ENCODE results near the gene TANC1.

Gene TANC1

GRCh38 chr2:159065891-159066290 lies 97.5 kb downstream of the TANC1 start:
- DNase-seq: no peak

GRCh38 chr2:159066541-159067156 lies 98.2 kb downstream of the TANC1 start:
- DNase-seq: no peak

DNA sequence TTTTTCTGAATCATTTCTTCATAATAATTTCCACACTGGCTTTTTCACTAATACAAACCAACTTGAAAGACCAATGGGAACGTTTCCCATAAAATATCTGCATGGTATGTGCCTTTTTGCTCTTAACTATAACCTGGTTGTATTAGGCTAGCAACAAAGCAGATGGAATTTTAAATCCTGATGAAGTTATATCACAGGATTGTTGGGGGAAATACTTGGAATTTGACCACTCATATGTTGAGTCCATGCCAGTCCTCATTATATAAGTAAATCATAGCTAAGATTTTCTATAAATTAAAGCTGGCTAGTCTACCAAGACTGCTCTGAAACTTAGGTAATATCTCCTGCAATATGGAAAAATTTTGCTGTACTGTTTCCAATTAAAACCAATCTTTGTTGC lies 99.5 kb downstream of the TANC1 start:
- no peak for DNase-seq

DNA sequence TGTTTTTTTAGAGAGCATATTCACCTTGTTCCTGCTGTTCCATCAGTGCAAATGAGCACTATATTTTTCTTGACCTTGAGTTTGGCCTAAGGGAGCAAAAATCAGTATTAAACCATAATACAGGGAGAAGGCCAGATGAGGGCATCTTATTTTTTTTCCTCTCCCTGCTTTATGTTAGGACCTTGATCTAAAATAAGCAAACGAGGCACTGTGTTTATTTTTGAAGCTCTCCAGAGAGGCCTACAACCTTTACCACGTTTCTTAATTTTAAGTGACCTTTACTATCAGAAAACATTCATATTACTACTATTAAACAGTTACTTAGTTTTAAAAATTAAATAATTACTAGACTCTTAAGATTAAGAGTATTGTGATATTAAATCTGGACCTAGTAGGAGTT lies 100.8 kb downstream of the TANC1 start:
- DNase-seq: no peak

- DNase-seq: no peak
These were observed 101.8 kb downstream of the TANC1 start for GRCh38 chr2:159070235-159070634.

- no peak for DNase-seq
These were observed 102.9 kb downstream of the TANC1 start for GRCh38 chr2:159071190-159071915.

DNA sequence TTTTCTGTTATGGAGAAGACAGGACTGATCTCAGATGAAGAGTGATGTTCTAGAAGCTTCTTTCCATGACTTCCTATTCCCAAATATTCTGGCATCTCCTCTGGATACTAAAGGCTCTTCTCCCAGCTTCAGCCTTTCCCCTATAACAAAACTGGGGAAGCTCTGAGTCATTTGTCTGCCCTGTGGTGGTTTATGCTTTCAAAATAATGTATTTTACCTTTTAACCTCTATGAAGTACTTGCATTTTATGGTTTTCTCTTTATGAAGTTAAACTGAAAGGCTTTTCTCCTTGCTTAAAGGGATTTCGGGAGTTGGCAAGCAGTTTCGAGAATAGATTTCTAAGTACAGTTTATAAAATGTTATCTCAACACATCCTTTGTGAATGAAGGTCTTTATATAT lies 104.4 kb downstream of the TANC1 start:
- DNase-seq: no peak

DNA sequence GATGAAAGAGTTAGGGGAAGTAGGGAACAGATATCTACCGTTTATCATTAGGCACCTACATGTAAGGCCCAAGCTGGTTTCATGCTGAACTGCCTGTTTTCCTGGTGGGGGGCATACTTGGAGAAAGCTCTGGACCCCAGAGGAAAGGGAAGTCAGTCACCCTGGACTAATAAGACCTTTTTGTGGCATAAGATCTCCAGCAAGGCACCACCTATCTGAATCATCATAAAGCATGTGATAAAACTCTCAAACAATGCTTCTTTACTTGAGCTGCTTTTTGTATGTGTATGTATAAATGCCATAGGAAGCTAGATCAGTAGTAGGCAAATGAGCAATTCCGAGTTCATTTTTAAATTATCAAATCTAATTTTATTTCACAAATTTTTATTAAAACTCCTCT lies 104.8 kb downstream of the TANC1 start:
- no peak for DNase-seq

DNA sequence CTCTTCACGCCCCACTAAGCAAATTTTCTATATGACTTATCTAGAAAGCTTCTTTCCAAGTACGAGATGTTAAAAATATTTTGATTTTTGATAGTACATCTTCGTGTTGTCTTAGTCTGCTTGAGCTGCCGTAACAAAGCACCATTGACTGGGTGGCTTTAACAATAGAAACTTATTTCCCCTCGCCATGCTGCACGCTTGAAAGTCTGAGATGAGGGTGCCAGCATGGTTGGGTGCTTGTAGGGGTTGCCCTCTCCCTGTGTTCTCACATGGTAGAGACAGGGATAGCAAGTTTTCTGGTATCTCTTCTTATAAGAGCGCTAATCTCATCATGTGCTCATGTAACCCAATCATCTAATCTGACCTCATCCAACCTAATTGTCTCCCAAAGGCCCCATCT lies 106.2 kb downstream of the TANC1 start:
- DNase-seq: no peak

DNA sequence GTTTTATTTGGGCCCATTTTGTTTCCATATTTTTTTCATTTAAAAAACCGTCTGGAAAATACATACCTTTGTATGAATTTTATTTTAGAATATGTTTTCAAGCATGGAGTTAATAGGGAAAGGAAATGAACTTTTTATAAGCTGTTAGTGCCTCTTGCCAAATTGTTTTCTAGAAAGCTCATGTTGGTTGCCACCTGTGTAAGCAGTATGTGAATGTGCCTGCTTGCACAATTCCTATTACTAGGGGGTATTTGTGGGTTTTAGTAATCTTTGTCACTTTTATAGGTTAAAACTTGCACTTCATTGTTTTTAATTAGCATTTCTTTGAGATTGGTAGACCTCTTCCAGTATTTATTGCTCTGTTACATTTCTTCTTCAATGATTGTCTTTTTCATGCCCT lies 107.3 kb downstream of the TANC1 start:
- DNase-seq: no peak

GRCh38 chr2:159076241-159076640 lies 107.8 kb downstream of the TANC1 start:
- no peak for DNase-seq

- no peak for DNase-seq
These were observed 109.4 kb downstream of the TANC1 start for GRCh38 chr2:159077869-159078268.

DNA sequence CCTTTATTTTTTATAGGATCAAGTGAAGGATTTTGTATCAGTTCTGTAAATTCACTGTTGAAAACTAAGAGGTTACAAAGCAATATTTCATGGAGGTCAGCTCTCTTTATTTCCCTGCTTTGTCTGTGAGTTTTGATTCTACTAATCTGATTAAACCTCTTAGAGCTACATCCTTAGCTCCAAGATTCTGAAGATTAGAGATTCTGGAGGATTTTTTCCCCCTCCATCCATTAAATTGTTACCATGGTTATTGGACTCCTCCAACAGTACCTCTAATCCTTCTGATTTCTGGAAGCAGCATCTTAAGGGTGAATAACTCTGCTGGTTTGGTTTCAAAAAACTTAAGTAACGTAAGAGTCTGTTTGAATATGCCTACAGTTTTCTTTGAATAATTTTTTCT lies 110.0 kb downstream of the TANC1 start:
- DNase-seq: no peak

DNA sequence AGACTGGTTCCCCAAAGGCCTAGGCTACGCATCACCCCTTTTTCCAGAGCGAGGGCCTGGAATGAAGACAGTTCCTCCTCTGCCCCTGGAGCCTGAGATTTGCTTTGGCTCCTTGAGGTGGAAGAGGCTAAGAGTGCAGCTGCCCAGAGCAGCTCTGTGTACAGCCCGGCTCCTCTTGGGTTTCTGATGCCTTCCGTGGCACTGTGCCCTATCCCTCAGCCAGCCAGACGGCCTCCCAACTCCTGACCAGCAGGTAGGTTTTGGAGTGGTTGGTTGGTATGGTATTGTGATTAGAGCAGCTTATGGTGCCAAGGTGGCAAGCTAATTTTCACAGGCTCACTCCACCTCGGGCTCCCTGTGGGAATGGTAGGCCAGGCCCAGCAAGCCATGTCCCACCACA lies 112.2 kb downstream of the TANC1 start:
- no peak for DNase-seq

DNA sequence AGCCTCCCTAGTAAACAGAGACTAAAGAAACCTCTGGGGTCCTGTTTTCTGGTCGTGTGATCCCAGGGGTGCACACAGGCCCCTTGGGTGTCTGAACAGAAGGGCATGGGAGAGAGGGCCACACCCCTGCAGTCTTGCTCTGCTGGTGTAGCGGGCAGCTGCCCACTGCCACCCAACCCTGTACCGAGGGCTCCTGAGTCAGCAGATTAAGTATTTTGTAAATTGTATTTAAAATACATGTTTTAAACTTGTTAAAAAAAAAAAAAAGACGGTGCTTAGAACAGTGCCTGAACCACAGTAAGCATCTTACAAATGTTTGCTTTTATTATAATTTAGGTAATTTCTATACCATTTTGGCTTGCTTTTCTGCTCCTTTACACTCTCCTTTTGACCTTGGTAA lies 113.7 kb downstream of the TANC1 start:
- no peak for DNase-seq

DNA sequence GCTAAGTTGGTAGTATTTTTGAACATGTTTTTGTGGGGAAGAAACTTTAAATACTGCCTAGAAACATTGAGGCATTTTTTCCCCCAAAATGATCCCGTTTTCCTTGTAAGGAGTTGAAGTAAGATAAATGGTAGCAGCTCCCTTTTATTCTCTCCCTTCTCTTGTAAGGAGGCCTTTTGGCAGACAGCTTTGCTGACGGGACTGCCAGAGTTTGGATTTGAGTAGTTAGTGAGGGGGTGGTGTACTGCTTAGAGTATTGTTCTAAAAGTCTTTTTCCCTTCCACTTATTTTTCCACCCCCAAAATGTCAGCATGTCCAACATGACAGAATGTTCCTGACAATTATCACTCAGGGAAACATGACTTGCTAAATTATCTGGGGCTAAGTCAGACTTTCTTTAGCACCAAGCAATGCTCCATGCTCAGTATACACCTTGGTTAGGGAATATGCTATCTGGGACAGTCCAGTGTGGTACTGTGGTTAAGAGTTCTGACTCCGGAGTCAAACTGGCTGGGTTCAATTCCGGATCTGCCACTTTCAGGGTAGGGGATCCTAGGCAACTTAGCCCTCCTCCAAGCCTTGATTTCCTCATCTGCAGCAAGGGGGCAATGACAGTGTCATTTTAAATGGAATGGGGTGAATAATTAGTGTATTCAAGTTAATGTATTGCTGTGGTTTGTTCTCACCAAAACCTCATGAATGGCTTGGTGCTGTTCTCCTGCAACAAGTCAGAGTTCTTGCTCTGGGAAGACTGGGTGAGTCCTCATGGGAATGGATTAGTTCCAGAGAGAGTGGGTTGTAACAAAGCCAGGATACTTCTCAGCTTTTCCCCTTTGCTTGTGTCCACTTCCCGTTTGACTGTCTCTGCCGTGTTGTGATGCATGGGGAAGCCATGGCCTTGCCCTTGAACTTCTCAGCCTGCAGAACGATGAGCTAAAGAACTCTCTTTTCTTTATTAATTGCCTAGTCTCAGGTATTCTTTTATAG lies 116.2 kb downstream of the TANC1 start:
- no peak for DNase-seq

GRCh38 chr2:159086342-159086741 lies 117.9 kb downstream of the TANC1 start:
- no peak for DNase-seq

GRCh38 chr2:159086826-159087225 lies 118.4 kb downstream of the TANC1 start:
- no peak for DNase-seq

DNA sequence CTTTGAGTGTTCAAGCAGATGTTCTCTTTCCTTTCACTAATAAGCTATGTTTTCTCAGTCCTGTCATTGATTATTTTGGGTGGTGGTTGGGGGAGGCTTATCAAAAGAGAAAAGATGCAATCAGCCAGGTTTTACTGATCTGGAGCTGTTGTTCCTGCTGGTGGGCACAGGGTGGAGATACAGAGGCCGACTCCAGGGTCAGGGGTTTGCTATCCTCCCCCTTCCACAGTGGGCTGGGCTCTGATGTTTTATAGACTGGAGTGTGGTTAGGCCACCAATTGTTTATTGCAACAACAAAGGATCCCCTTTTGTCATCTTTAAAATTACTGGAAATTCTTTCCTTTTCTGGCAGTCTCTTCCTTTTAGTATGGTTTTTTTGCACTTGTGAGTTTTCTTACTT lies 120.5 kb downstream of the TANC1 start:
- no peak for DNase-seq

GRCh38 chr2:159089543-159089942 lies 121.1 kb downstream of the TANC1 start:
- DNase-seq: no peak

DNA sequence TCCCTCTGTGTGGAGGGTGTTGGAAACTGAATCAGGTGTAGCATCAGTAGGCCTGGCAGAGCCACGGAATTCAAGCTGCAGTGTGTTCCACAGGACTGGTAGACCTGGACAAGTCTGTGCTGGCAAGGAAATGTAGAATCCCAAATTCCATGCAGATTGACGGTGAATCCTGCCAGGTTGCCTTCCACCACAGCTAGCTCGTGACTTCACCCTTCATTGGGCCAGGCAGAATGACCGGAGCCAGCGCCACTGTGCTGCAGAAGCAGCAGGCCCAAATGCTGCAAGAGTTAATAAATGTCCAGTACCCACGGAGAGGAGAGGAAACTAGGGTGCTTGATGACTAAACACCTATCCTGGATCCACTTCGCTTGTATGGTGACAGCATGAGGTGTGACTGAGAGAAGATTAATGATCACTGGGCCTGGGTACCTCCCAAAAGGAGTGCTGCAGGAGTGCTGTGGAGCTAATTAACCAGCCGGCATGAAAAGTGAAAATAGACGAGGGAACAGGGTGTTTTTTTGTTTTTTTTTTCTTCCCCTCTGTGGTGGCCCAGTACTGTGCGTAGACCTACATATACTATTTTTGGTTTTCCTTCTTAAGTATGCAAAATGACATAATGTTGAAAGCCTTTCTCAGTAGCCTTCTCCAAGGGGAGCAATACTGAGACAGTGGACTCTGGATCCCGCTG lies 122.2 kb downstream of the TANC1 start:
- no peak for DNase-seq

GRCh38 chr2:159091381-159091780 lies 122.9 kb downstream of the TANC1 start:
- DNase-seq: no peak

DNA sequence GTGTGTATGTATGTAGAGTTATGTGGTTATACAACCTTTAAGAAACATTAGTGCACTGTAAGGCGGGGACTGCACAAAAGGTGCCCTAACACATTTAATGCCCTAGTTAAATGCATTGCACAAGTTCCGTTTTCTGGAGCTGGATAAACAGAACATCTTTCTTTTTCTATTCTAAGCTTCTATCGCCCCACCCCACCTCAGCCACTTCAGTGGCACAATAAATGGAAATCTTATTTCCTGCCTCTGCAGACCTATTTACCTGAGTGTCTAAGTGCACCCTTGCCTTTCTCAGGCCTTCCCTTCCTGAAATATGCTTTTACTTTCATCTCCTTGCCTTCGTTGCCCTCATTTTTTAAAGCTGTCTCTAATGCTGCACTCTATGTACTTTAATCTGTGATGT lies 123.5 kb downstream of the TANC1 start:
- DNase-seq: no peak
